IMR-90 (cell line): ENCODE measurements around the gene FNDC3B. TPM values are rescaled to one million over a fixed set of nuclear protein-coding genes. Genes with fewer than 3 reads are reported as not detected.

Experiments
- ATAC-seq: fragments of 200-7000 bp; cut with Tn5 transposase; 2 replicates; pipeline ENCODE4 v1.9.1; 2020; ENCODE audit warnings: low read depth, mild to moderate bottlenecking, moderate library complexity
- BruUV-seq: library from RNA; stranded (reverse); fragments of 400-500 nt; replicated peaks from 2 replicates; lab custom pipeline; 2021; lab: Mats Ljungman, UMichigan
- CTCF ChIA-PET: fragments of 300-600 bp; formaldehyde crosslinking; extraction: SDS; loops from one replicate; lab custom pipeline; 2021; ENCODE audit warnings: antibody characterized with exemption; lab: Yijun Ruan, JAX
- POLR2A ChIA-PET: fragments of 300-600 bp; sonication (Branson Sonifier 250); formaldehyde crosslinking; loops from one replicate; lab custom pipeline; 2022; ENCODE audit warnings: antibody characterized with exemption; ENCODE audit not compliant: unreplicated experiment; lab: Charles Lee
- DNase-seq: peaks from one replicate; pipeline ENCODE4 v3.0.0; 2013
- H2AFZ ChIP-seq: replicated peaks from 2 replicates; pipeline ENCODE3; 2013; ENCODE audit warnings: low read length, mild to moderate bottlenecking; ENCODE audit not compliant: poor library complexity
- H2AK5ac ChIP-seq: 2 replicates; pipeline ENCODE4 v1.6.1; 2013; ENCODE audit warnings: low read depth, low read length, inconsistent platforms
- H2AK9ac ChIP-seq: replicated peaks from 2 replicates; pipeline ENCODE3; 2013; ENCODE audit warnings: mild to moderate bottlenecking, low read depth, low read length, moderate library complexity; ENCODE audit not compliant: poor library complexity
- H2BK120ac ChIP-seq: 2 replicates; pipeline ENCODE4 v1.6.1; 2013; ENCODE audit warnings: low read depth, low read length, inconsistent platforms
- H2BK15ac ChIP-seq: 3 replicates; pipeline ENCODE4 v1.6.1; 2013; ENCODE audit warnings: low read depth, low read length, inconsistent platforms
- H2BK20ac ChIP-seq: 2 replicates; pipeline ENCODE4 v1.6.1; 2013; ENCODE audit warnings: low read depth, mild to moderate bottlenecking, inconsistent platforms, low read length, moderate library complexity
- H2BK5ac ChIP-seq: 2 replicates; pipeline ENCODE4 v1.6.1; 2013; ENCODE audit warnings: mild to moderate bottlenecking, low read depth, low read length, inconsistent platforms; ENCODE audit not compliant: poor library complexity, severe bottlenecking
- H3K14ac ChIP-seq: replicated peaks from 2 replicates; pipeline ENCODE4 v1.6.1; 2013; ENCODE audit warnings: low read depth, low read length, inconsistent platforms
- H3K18ac ChIP-seq: 2 replicates; pipeline ENCODE4 v1.6.1; 2013; ENCODE audit warnings: low read depth, low read length, control low read depth
- H3K23ac ChIP-seq: 2 replicates; pipeline ENCODE4 v1.6.1; 2013; ENCODE audit warnings: low read depth, low read length, inconsistent platforms
- H3K27ac ChIP-seq: 2 replicates; pipeline ENCODE4 v1.5.1; 2013; ENCODE audit warnings: mild to moderate bottlenecking, control low read depth, low read length; ENCODE audit not compliant: insufficient read depth
- H3K27me3 ChIP-seq: 2 replicates; pipeline ENCODE4 v1.6.1; 2013; ENCODE audit warnings: low read length; ENCODE audit not compliant: control insufficient read depth, insufficient read depth
- H3K36me3 ChIP-seq: 2 replicates; pipeline ENCODE4 v1.6.1; 2013; ENCODE audit warnings: low read length, mixed read lengths; ENCODE audit not compliant: control insufficient read depth, insufficient read depth
- H3K4ac ChIP-seq: 2 replicates; pipeline ENCODE4 v1.6.1; 2013; ENCODE audit warnings: low read depth, low read length, inconsistent platforms
- H3K4me1 ChIP-seq: 2 replicates; pipeline ENCODE4 v1.6.1; 2013; ENCODE audit warnings: low read length, mixed read lengths; ENCODE audit not compliant: control insufficient read depth, insufficient read depth
- H3K4me2 ChIP-seq: 2 replicates; pipeline ENCODE4 v1.6.1; 2013; ENCODE audit warnings: low read depth, mild to moderate bottlenecking, control low read depth, low read length, moderate library complexity
- H3K4me3 ChIP-seq: 2 replicates; pipeline ENCODE4 v1.5.1; 2013; ENCODE audit warnings: low read depth, mild to moderate bottlenecking, control low read depth, low read length, moderate library complexity; ENCODE audit not compliant: insufficient read depth
- H3K56ac ChIP-seq: 2 replicates; pipeline ENCODE4 v1.6.1; 2013; ENCODE audit warnings: low read length, inconsistent platforms; ENCODE audit not compliant: insufficient read depth; ENCODE audit errors: extremely low read depth
- H3K79me1 ChIP-seq, 2 experiments: 2 replicates each; pipeline ENCODE4 v1.6.1; 2013; ENCODE audit warnings: low read length in 2 of 2, inconsistent platforms in 1 of 2, low read depth in 1 of 2
- H3K9ac ChIP-seq: 2 replicates; pipeline ENCODE4 v1.6.1; 2013; ENCODE audit warnings: low read depth, low read length, control low read depth
- H3K9me1 ChIP-seq: 2 replicates; pipeline ENCODE4 v1.6.1; 2013; ENCODE audit warnings: low read length, inconsistent platforms; ENCODE audit not compliant: insufficient read depth
- H3K9me3 ChIP-seq: 2 replicates; pipeline ENCODE4 v1.6.1; 2013; ENCODE audit warnings: low read length; ENCODE audit not compliant: control insufficient read depth, insufficient read depth
- H4K20me1 ChIP-seq: 2 replicates; pipeline ENCODE4 v1.6.1; 2013; ENCODE audit warnings: low read length, inconsistent platforms; ENCODE audit not compliant: insufficient read depth
- H4K5ac ChIP-seq: 2 replicates; pipeline ENCODE4 v1.6.1; 2013; ENCODE audit warnings: mild to moderate bottlenecking, low read depth, low read length, control low read depth
- H4K8ac ChIP-seq, 2 experiments: 2 replicates each; pipeline ENCODE4 v1.6.1; 2013; ENCODE audit warnings: low read depth in 2 of 2, low read length in 2 of 2, control low read depth in 1 of 2, inconsistent platforms in 1 of 2
- H4K91ac ChIP-seq: 2 replicates; pipeline ENCODE4 v1.6.1; 2013; ENCODE audit warnings: low read depth, low read length, inconsistent platforms; ENCODE audit not compliant: insufficient read depth
- CEBPB ChIP-seq: IDR thresholded peaks from 2 replicates; pipeline ENCODE4 v1.6.1; 2012; ENCODE audit warnings: low read depth, low read length, improper control_type of control experiment
- CHD1 ChIP-seq: IDR thresholded peaks from 2 replicates; pipeline ENCODE4 v1.6.1; 2012; ENCODE audit warnings: low read depth, low read length, improper control_type of control experiment
- RAD21 ChIP-seq: IDR thresholded peaks from 2 replicates; pipeline ENCODE4 v1.6.1; 2012; ENCODE audit warnings: low read length, improper control_type of control experiment
- RCOR1 ChIP-seq: IDR thresholded peaks from 2 replicates; pipeline ENCODE4 v1.6.1; 2012; ENCODE audit warnings: mild to moderate bottlenecking, low read length, improper control_type of control experiment; ENCODE audit not compliant: insufficient replicate concordance
- USF2 ChIP-seq: fragments of 150-350 bp; IDR thresholded peaks from 2 replicates; pipeline ENCODE4 v1.6.1; 2017; ENCODE audit warnings: mild to moderate bottlenecking, antibody characterized with exemption, low read length, low read depth
- WGBS, 2 experiments: methylation state at CpG; one replicate each; pipeline versions ENCODE4 v1.1.5 to v1.1.7; 2013; ENCODE audit warnings: missing lambda C conversion rate in 2 of 2; ENCODE audit not compliant: insufficient read length in 1 of 2; ENCODE audit errors: extremely low coverage in 2 of 2; 5-methylcytosine and 5-hydroxymethylcytosine counted together
- dilution Hi-C: fragments of 300-500 bp; cut with HindIII; formaldehyde crosslinking; loops from one replicate; pipeline ENCODE4 v1.14.3; 2018; ENCODE audit warnings: low sequenced_read_pairs; ENCODE audit not compliant: unreplicated experiment
- in situ Hi-C: fragments of 300-500 bp; cut with MboI; formaldehyde crosslinking; loops from 3 replicates; pipeline ENCODE4 v1.14.3; 2019; ENCODE audit warnings: low sequenced_read_pairs, inconsistent platforms, mixed read lengths
- intact Hi-C: fragments of 100-400 bp; cut with micrococcal nuclease; formaldehyde crosslinking; loops from 2 replicates; pipeline ENCODE4 v1.10.0; 2022
- polyA plus RNA-seq, 3 experiments: library from polyadenylated mRNA; depleted of rRNA; stranded (reverse); fragments of >200 nt; gene quantifications; 2 replicates each; pipeline ENCODE4 v1.2.3, GENCODE V29; 2012; ENCODE audit warnings: low replicate concordance in 1 of 3
- total RNA-seq: library from RNA; depleted of rRNA; stranded (reverse); fragments of >200 nt; gene quantifications from 2 replicates; pipeline ENCODE4 v1.2.3, GENCODE V29; 2012

FNDC3B gene
- total and polyA plus RNA-seq, 2 of the 4 experiments (the other 2 are of a cell fraction) = 23.9 to 150 TPM

GRCh38 chr3:172245241-172245640, 205.9 kb downstream of the FNDC3B start:
- H3K27ac ChIP-seq = no peak overlapping the region
- peaks cover 5% of the 10 kb centered on the region for H3K9me3 ChIP-seq
- no peak overlapping the region for H3K4me3 ChIP-seq
- H2BK120ac ChIP-seq = no peak overlapping the region
- H3K14ac ChIP-seq = no peak overlapping the region
- no peak overlapping the region for H2AK9ac ChIP-seq
- no peaks in the 10 kb centered on the region for H3K27me3 ChIP-seq
- H3K4ac ChIP-seq = no peak overlapping the region
- intact Hi-C loops = no loop called here
- no peak overlapping the region for H3K18ac ChIP-seq
- no CpG with 5 or more reads among the region's 2 CpGs for whole genome bisulfite sequencing, 2 experiments
- H4K20me1 ChIP-seq = peaks cover 51% of the 10 kb centered on the region
- H2AK5ac ChIP-seq = no peak overlapping the region
- H3K36me3 ChIP-seq = peaks cover 25% of the 10 kb centered on the region
- no peak overlapping the region for H3K4me2 ChIP-seq
- BruUV-seq = no TSS peak
- no peak overlapping the region for H3K56ac ChIP-seq
- ChIA-PET POLR2A (no interaction called here), CTCF (no interaction called here)
- peaks cover 43 to 83% of the 10 kb centered on the region in 2 experiments for H3K79me1 ChIP-seq
- no peak overlapping the region for H4K5ac ChIP-seq
- no peak overlapping the region for H3K23ac ChIP-seq
- in situ Hi-C loops = no loop called here
- ATAC-seq (no peak), DNase-seq (no peak)
- H2BK15ac ChIP-seq = no peak overlapping the region
- H2AFZ ChIP-seq = no peak overlapping the region
- dilution Hi-C loops = no loop called here
- no peak overlapping the region for H4K8ac ChIP-seq
- H2BK5ac ChIP-seq = no peak overlapping the region
- H4K91ac ChIP-seq = no peak overlapping the region
- H3K9ac ChIP-seq = no peak overlapping the region
- peaks cover 6% of the 10 kb centered on the region for H3K9me1 ChIP-seq
- TF ChIP-seq CEBPB (no peak), RAD21 (no peak), RCOR1 (no peak), USF2 (no peak), CHD1 (no peak)
- H2BK20ac ChIP-seq = no peak overlapping the region
- H3K4me1 ChIP-seq = peaks cover 4% of the 10 kb centered on the region; the same call in 1 of the 2 replicates
